HG03066 (cell line): ENCODE data around the gene CAMTA1.
"Not testable (repeated sequence)": the region's sequence is repeated elsewhere in the genome, so short reads cannot be mapped to it uniquely, and the experiment has no call there.

Experiments used
- ATAC-seq: cut with Tn5 transposase; IDR thresholded peaks from one replicate; pipeline ENCODE4 v1.9.1; 2021; ENCODE audit warnings: low read depth; ENCODE audit not compliant: unreplicated experiment

CAMTA1 gene

GRCh38 chr1:7315946-7316345, 530.7 kb downstream of the CAMTA1 start:
- ATAC-seq: no peak

GRCh38 chr1:7317888-7318287, 532.6 kb downstream of the CAMTA1 start:
- ATAC-seq: no peak

GRCh38 chr1:7319196-7319595, 533.9 kb downstream of the CAMTA1 start:
- no peak for ATAC-seq

GRCh38 chr1:7320661-7321060, 535.4 kb downstream of the CAMTA1 start:
- ATAC-seq: no peak

- ATAC-seq: no peak
These were observed 537.1 kb downstream of the CAMTA1 start for GRCh38 chr1:7322283-7322785.

GRCh38 chr1:7322912-7323311, 537.7 kb downstream of the CAMTA1 start:
- no peak for ATAC-seq

GRCh38 chr1:7325254-7325653, 540.0 kb downstream of the CAMTA1 start:
- ATAC-seq: no peak

GRCh38 chr1:7326366-7326765, 541.1 kb downstream of the CAMTA1 start:
- ATAC-seq: no peak

- no peak for ATAC-seq
These were observed 542.6 kb downstream of the CAMTA1 start for GRCh38 chr1:7327849-7328248.

GRCh38 chr1:7329868-7330615, 544.8 kb downstream of the CAMTA1 start:
- ATAC-seq: no peak

- ATAC-seq: not testable (repeated sequence)
These were observed 545.5 kb downstream of the CAMTA1 start for GRCh38 chr1:7330726-7331125.

- ATAC-seq: no peak
These were observed 546.8 kb downstream of the CAMTA1 start for GRCh38 chr1:7331926-7332535.

GRCh38 chr1:7333094-7333493, 547.8 kb downstream of the CAMTA1 start:
- no peak for ATAC-seq

GRCh38 chr1:7333620-7334019, 548.4 kb downstream of the CAMTA1 start:
- ATAC-seq: no peak

GRCh38 chr1:7334475-7335035, 549.3 kb downstream of the CAMTA1 start:
- ATAC-seq: no peak

GRCh38 chr1:7335224-7335879, 550.1 kb downstream of the CAMTA1 start:
- ATAC-seq: no peak

GRCh38 chr1:7338439-7338838, 553.2 kb downstream of the CAMTA1 start:
- ATAC-seq: no peak

GRCh38 chr1:7339014-7339413, 553.8 kb downstream of the CAMTA1 start:
- ATAC-seq: no peak

GRCh38 chr1:7339953-7340352, 554.7 kb downstream of the CAMTA1 start:
- ATAC-seq: no peak

GRCh38 chr1:7341145-7341905, 556.1 kb downstream of the CAMTA1 start:
- ATAC-seq: no peak

- ATAC-seq: no peak
These were observed 558.6 kb downstream of the CAMTA1 start for GRCh38 chr1:7343882-7344281.
